Left ventricle myocardium inferior (tissue), 1 donor: ENCODE data around the gene CC2D1B. TPM values are rescaled to one million over a fixed set of nuclear protein-coding genes. Genes with fewer than 3 reads are reported as not detected.

Experiments used
- DNase-seq: peaks from one replicate; pipeline ENCODE4 v3.0.0-alpha.2; 2020
- H3K27ac ChIP-seq: fragments of 200-600 bp; replicated peaks from 2 replicates; pipeline ENCODE4 v1.8.0; 2021
- H3K27me3 ChIP-seq: fragments of 200-600 bp; 2 replicates; pipeline ENCODE4 v1.8.0; 2021; ENCODE audit warnings: low read depth
- H3K36me3 ChIP-seq: fragments of 200-600 bp; 2 replicates; pipeline ENCODE4 v1.8.0; 2021
- H3K4me1 ChIP-seq: fragments of 200-600 bp; 2 replicates; pipeline ENCODE4 v1.8.0; 2021
- H3K4me3 ChIP-seq: fragments of 200-600 bp; 2 replicates; pipeline ENCODE4 v1.8.0; 2021; ENCODE audit warnings: mild to moderate bottlenecking, moderate library complexity
- H3K9me3 ChIP-seq: fragments of 200-600 bp; replicated peaks from 2 replicates; pipeline ENCODE4 v1.8.0; 2021
- intact Hi-C: fragments of 100-400 bp; cut with micrococcal nuclease; formaldehyde crosslinking; loops from one replicate; pipeline ENCODE4 v1.11.0; 2022
- total RNA-seq: library from RNA; stranded (reverse); fragmentation: NEBNext Ultra II Directional; extraction: Animal tissue kit (Norgen Biotek cat#: 25700); gene quantifications from one replicate; pipeline ENCODE4 v1.2.1, GENCODE V29; 2021
- TF ChIP-seq, protein P1 (sequence below): fragments of 200-600 bp; IDR thresholded peaks from 2 replicates; pipeline ENCODE4 v1.8.0; 2021; ENCODE audit warnings: antibody characterized with exemption, mild to moderate bottlenecking, borderline replicate concordance
- donor health status: DM: no; HTN: yes; CAD: no; lungs with severe emphysema.

Gene CC2D1B
- total RNA-seq, 1 donor from 2014 or later, result 15.3 TPM

- intact Hi-C loops, result no loop called here
- no peak overlapping the region for H3K27ac ChIP-seq
- H3K4me3 ChIP-seq, result no peak overlapping the region
- no peaks in the 10 kb centered on the region for H3K9me3 ChIP-seq
- peaks cover 42% of the 10 kb centered on the region for H3K36me3 ChIP-seq
- no peak for DNase-seq
- TF ChIP-seq, protein P1, sequence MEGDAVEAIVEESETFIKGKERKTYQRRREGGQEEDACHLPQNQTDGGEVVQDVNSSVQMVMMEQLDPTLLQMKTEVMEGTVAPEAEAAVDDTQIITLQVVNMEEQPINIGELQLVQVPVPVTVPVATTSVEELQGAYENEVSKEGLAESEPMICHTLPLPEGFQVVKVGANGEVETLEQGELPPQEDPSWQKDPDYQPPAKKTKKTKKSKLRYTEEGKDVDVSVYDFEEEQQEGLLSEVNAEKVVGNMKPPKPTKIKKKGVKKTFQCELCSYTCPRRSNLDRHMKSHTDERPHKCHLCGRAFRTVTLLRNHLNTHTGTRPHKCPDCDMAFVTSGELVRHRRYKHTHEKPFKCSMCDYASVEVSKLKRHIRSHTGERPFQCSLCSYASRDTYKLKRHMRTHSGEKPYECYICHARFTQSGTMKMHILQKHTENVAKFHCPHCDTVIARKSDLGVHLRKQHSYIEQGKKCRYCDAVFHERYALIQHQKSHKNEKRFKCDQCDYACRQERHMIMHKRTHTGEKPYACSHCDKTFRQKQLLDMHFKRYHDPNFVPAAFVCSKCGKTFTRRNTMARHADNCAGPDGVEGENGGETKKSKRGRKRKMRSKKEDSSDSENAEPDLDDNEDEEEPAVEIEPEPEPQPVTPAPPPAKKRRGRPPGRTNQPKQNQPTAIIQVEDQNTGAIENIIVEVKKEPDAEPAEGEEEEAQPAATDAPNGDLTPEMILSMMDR, result no peak
- no peaks in the 10 kb centered on the region for H3K4me1 ChIP-seq
- H3K27me3 ChIP-seq, result no peaks in the 10 kb centered on the region
Measured at GRCh38 chr1:52341655-52342260, 24.2 kb downstream of the CC2D1B start.

GRCh38 chr1:52337439-52337838, 28.6 kb downstream of the CC2D1B start:
- intact Hi-C loops, result no loop called here
- TF ChIP-seq, protein P1, result no peak
- Histone ChIP-seq H3K27ac (no peak overlapping the region), H3K4me1 (peaks cover 7% of the 10 kb centered on the region), H3K27me3 (no peaks in the 10 kb centered on the region), H3K4me3 (no peak overlapping the region), H3K9me3 (no peaks in the 10 kb centered on the region), H3K36me3 (peaks cover 47% of the 10 kb centered on the region)
- DNase-seq, result no peak

GRCh38 chr1:52334906-52335528, 31.0 kb downstream of the CC2D1B start:
- TF ChIP-seq, protein P1, result no peak
- Histone ChIP-seq H3K36me3 (peaks cover 42% of the 10 kb centered on the region), H3K9me3 (no peaks in the 10 kb centered on the region), H3K27ac (no peak overlapping the region), H3K27me3 (no peaks in the 10 kb centered on the region), H3K4me3 (no peak overlapping the region), H3K4me1 (peaks cover 7% of the 10 kb centered on the region)
- intact Hi-C loops, result no loop called here
- DNase-seq, result no peak

DNA sequence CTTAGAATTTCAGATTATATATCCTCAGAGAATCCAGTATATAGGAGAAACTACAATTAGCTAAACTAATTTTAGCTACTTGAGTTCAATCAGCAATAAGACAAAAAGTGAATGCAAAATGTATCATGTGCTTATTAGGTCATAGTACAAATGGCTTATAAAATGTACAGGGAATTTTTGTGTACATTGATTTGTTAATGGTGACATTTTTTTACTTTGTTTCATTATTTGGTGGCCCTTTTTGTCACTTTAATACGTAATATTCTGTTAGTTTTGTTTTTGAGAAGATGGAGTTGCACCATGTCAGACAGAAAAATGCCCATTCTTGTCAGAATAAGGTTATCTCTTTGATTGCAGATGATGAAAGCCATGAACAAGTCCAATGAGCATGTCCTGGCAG, 33.6 kb downstream of the CC2D1B start:
- intact Hi-C loops, result no loop called here

GRCh38 chr1:52328615-52329014, 37.4 kb downstream of the CC2D1B start:
- no peak for DNase-seq
- H3K4me3 ChIP-seq, result no peak overlapping the region
- H3K9me3 ChIP-seq, result no peaks in the 10 kb centered on the region
- TF ChIP-seq, protein P1, result no peak
- no peaks in the 10 kb centered on the region for H3K4me1 ChIP-seq
- H3K36me3 ChIP-seq, result peaks cover 9% of the 10 kb centered on the region
- no peaks in the 10 kb centered on the region for H3K27me3 ChIP-seq
- intact Hi-C loops, result no loop called here
- H3K27ac ChIP-seq, result no peak overlapping the region

More for the DNA sequence above, 33.6 kb downstream of the CC2D1B start:
- TF ChIP-seq, protein P1, result no peak
- DNase-seq, result no peak
- Histone ChIP-seq H3K4me1 (peaks cover 7% of the 10 kb centered on the region), H3K27ac (no peak overlapping the region), H3K9me3 (no peaks in the 10 kb centered on the region), H3K27me3 (no peaks in the 10 kb centered on the region), H3K4me3 (no peak overlapping the region), H3K36me3 (peaks cover 17% of the 10 kb centered on the region)
